Neural cell (in vitro differentiated cells): Measurements from ENCODE around the gene ADPRM. TPM values are rescaled to one million over a fixed set of nuclear protein-coding genes. Genes with fewer than 3 reads are reported as not detected.

Experiments used
- H2AFZ ChIP-seq: fragments of 200-600, 300-800 bp; sonication (generic), shearing (Covaris generic); 2 replicates; pipeline ENCODE4 v1.6.0; 2014; ENCODE audit warnings: low read depth, mild to moderate bottlenecking, antibody characterized with exemption, low read length, moderate library complexity
- H3F3A ChIP-seq: fragments of 200-600 bp; shearing (Covaris generic); 2 replicates; pipeline ENCODE4 v1.6.1; 2016; ENCODE audit warnings: mild to moderate bottlenecking, moderate library complexity, mixed read lengths, antibody characterized with exemption, low read length; ENCODE audit not compliant: insufficient read depth, poor library complexity, severe bottlenecking
- H3K27ac ChIP-seq: fragments of 200-600, 300-800 bp; sonication (generic), shearing (Covaris generic); 2 replicates; pipeline ENCODE4 v1.5.1; 2014; ENCODE audit warnings: mild to moderate bottlenecking, low read length, moderate library complexity
- H3K27me3 ChIP-seq: fragments of 300-800, 200-600 bp; sonication (generic), shearing (Covaris generic); 2 replicates; pipeline ENCODE4 v1.6.0; 2014; ENCODE audit warnings: mild to moderate bottlenecking, low read depth, low read length, moderate library complexity; ENCODE audit not compliant: insufficient read depth
- H3K36me3 ChIP-seq: fragments of 300-800, 200-600 bp; sonication (generic), shearing (Covaris generic); 2 replicates; pipeline ENCODE4 v1.5.1; 2014; ENCODE audit warnings: mild to moderate bottlenecking, antibody characterized with exemption, low read length, moderate library complexity; ENCODE audit not compliant: insufficient read depth
- H3K4me2 ChIP-seq: fragments of 300-800, 200-600 bp; sonication (generic), shearing (Covaris generic); 2 replicates; pipeline ENCODE4 v1.6.0; 2014; ENCODE audit warnings: mild to moderate bottlenecking, low read length
- H3K4me3 ChIP-seq: fragments of 300-800, 200-600 bp; sonication (generic), shearing (Covaris generic); 2 replicates; pipeline ENCODE4 v1.5.1; 2014; ENCODE audit warnings: mild to moderate bottlenecking, low read length, moderate library complexity
- H3K79me2 ChIP-seq: fragments of 200-600 bp; shearing (Covaris generic); replicated peaks from 2 replicates; pipeline ENCODE4 v1.6.0; 2014; ENCODE audit warnings: mild to moderate bottlenecking, low read length, moderate library complexity; ENCODE audit not compliant: insufficient read depth
- H3K9ac ChIP-seq: fragments of 300-800, 200-600 bp; sonication (generic), shearing (Covaris generic); 2 replicates; pipeline ENCODE4 v1.6.1; 2016; ENCODE audit warnings: mild to moderate bottlenecking, low read length, mixed read lengths
- H3K9me2 ChIP-seq: fragments of 200-600 bp; shearing (Covaris generic); 2 replicates; pipeline ENCODE4 v1.6.1; 2016; ENCODE audit warnings: mild to moderate bottlenecking, low read length, mixed read lengths; ENCODE audit not compliant: insufficient read depth
- H3K9me3 ChIP-seq: fragments of 200-600, 300-800 bp; sonication (generic), shearing (Covaris generic); 2 replicates; pipeline ENCODE4 v1.6.1; 2016; ENCODE audit warnings: mild to moderate bottlenecking, mixed run types, low read length, moderate library complexity, mixed read lengths
- H4K20me1 ChIP-seq: fragments of 200-600 bp; shearing (Covaris generic); 2 replicates; pipeline ENCODE4 v1.6.1; 2016; ENCODE audit warnings: mild to moderate bottlenecking, mixed run types; ENCODE audit not compliant: insufficient read depth
- CTCF ChIP-seq: fragments of 450-650 bp; IDR thresholded peaks from 2 replicates; pipeline ENCODE4 v1.5.1; 2014; ENCODE audit warnings: antibody characterized with exemption, mild to moderate bottlenecking, moderate library complexity; ENCODE audit not compliant: poor library complexity, severe bottlenecking
- EP300 ChIP-seq: fragments of 450-650 bp; conservative IDR thresholded peaks from 2 replicates; pipeline ENCODE4 v1.6.1; 2014; ENCODE audit warnings: antibody characterized with exemption, mild to moderate bottlenecking, moderate library complexity; ENCODE audit not compliant: poor library complexity, severe bottlenecking
- EZH2 ChIP-seq: fragments of 200-600, 300-800 bp; shearing (Covaris generic), sonication (generic); IDR thresholded peaks from 2 replicates; pipeline ENCODE4 v1.6.1; 2014; ENCODE audit warnings: antibody characterized with exemption, low read length, borderline replicate concordance, mild to moderate bottlenecking; ENCODE audit not compliant: insufficient read depth, poor library complexity, severe bottlenecking
- MXI1 ChIP-seq: fragments of 450-650 bp; conservative IDR thresholded peaks from 2 replicates; pipeline ENCODE4 v1.6.1; 2014; ENCODE audit warnings: antibody characterized with exemption, mild to moderate bottlenecking; ENCODE audit not compliant: poor library complexity, severe bottlenecking
- POLR2AphosphoS5 ChIP-seq: IDR thresholded peaks from 2 replicates; pipeline ENCODE4 v1.6.1; 2012
- RAD21 ChIP-seq: fragments of 450-650 bp; conservative IDR thresholded peaks from 2 replicates; pipeline ENCODE4 v1.6.1; 2014; ENCODE audit warnings: antibody characterized with exemption, mild to moderate bottlenecking, moderate library complexity
- REST ChIP-seq: IDR thresholded peaks from 2 replicates; pipeline ENCODE4 v1.6.1; 2012; ENCODE audit warnings: borderline replicate concordance
- SMC3 ChIP-seq: fragments of 450-650 bp; conservative IDR thresholded peaks from 2 replicates; pipeline ENCODE4 v1.6.1; 2014; ENCODE audit warnings: antibody characterized with exemption, mild to moderate bottlenecking, moderate library complexity; ENCODE audit not compliant: poor library complexity
- TAF1 ChIP-seq: IDR thresholded peaks from 2 replicates; pipeline ENCODE4 v1.6.1; 2012; ENCODE audit warnings: low read depth
- polyA plus RNA-seq: library from polyadenylated mRNA; depleted of rRNA; stranded (reverse); fragments of >200 nt; gene quantifications from 2 replicates; pipeline ENCODE4 v1.2.3, GENCODE V29; 2014

Gene ADPRM
- polyA plus RNA-seq, 1 donor from 2014 or later, result 19.2 TPM

DNA sequence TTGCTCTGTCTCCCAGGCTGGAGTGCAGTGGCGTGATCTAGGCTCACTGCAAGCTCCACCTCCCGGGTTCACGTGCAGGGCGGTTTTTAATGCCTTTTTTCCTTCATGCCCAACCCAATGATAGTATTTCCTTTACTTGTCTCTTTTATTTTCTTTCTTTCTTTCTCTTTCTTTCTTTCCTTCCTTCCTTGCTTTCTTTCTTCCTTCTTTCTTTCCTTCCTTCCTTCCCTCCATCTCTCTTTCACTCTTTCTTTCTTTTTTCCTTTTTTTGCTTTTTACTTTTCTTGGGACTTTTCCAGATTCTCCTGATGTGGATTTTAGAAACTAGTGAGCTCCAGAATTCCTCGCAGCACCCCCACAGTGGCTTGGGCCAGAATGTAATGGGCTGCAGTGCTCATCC, 43.4 kb upstream of the ADPRM start:
- H2AFZ ChIP-seq, result no peak overlapping the region

GRCh38 chr17:10657148-10657547, 40.2 kb upstream of the ADPRM start, which contains the start of gene MYH3:
Gene MYH3 (minus strand): TSS chr17:10657309. CDS start chr17:10655064, 2,245 bp downstream.
- Histone ChIP-seq H3K27me3 (no peaks in the 10 kb centered on the region), H3K27ac (no peak within 1 kb of the TSS), H4K20me1 (no peaks in the 10 kb centered on the region), H3K79me2 (no peaks in the 10 kb centered on the region), H3K9me3 (no peaks in the 10 kb centered on the region), H3F3A (no peaks in the 10 kb centered on the region), H3K9ac (no peak within 1 kb of the TSS), H3K4me3 (no peak within 1 kb of the TSS), H3K4me2 (no peak within 1 kb of the TSS), H3K36me3 (no peaks in the 10 kb centered on the region), H2AFZ (no peak within 1 kb of the TSS), H3K9me2 (no peaks in the 10 kb centered on the region)
- TF ChIP-seq SMC3, result no peak
- no peak for TF ChIP-seq REST
- TF ChIP-seq RAD21, result no peak
- no peak for TF ChIP-seq MXI1
- no peak for TF ChIP-seq POLR2AphosphoS5
- no peak for TF ChIP-seq EP300
- no peak for TF ChIP-seq TAF1

More for the DNA sequence above, 43.4 kb upstream of the ADPRM start:
- H3K9me3 ChIP-seq, result no peaks in the 10 kb centered on the region
- no peak overlapping the region for H3K27ac ChIP-seq
- H3K27me3 ChIP-seq, result no peaks in the 10 kb centered on the region
- H3F3A ChIP-seq, result no peaks in the 10 kb centered on the region
- TF ChIP-seq SMC3, result no peak
- TF ChIP-seq RAD21, result no peak
- no peak for TF ChIP-seq CTCF
- TF ChIP-seq EP300, result no peak
- TF ChIP-seq REST, result no peak
- no peak for TF ChIP-seq TAF1
- no peak for TF ChIP-seq POLR2AphosphoS5
- no peak for TF ChIP-seq EZH2
- no peak for TF ChIP-seq MXI1
- no peak overlapping the region for H3K4me3 ChIP-seq
- H3K4me2 ChIP-seq, result no peak overlapping the region
- no peak overlapping the region for H3K9ac ChIP-seq
- no peaks in the 10 kb centered on the region for H3K36me3 ChIP-seq
- H4K20me1 ChIP-seq, result no peaks in the 10 kb centered on the region
- H3K9me2 ChIP-seq, result no peaks in the 10 kb centered on the region
- no peaks in the 10 kb centered on the region for H3K79me2 ChIP-seq
